ENCODE measurements around the gene SLC23A2. TPM values are rescaled to one million over a fixed set of nuclear protein-coding genes. Genes with fewer than 3 reads are reported as not detected.
"Not testable (repeated sequence)": the region's sequence is repeated elsewhere in the genome, so short reads cannot be mapped to it uniquely, and the experiment has no call there.

SLC23A2 gene
- total RNA-seq, 1 experiment from 2014 or later = 24.0 TPM

DNA sequence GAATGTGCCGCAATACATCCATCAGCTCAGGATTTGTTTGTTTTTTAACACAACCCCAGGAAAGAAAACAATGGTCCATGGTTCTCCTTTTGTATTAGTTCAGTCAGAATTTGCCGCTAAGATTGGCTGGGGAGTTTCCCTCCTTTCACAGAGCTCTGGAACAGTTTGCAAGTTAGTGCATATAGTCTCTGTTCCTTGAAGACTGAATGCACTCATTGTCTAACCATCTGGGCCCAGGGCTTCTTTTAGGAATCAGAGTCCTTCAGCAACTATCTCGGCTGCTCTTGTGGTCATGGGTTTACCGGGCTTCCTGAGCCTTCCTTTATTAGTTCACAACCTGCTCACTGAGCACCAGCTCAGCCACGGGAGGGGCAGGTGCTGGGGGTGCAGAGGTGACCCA, 121.3 kb downstream of the SLC23A2 start:
- Mint-ChIP-seq H3K27ac (ENCODE audit: low read depth, unreplicated experiment) (no peak overlapping the region), H3K36me3 (ENCODE audit: insufficient read depth, unreplicated experiment) (peaks cover 34% of the 10 kb centered on the region), H3K4me1 (ENCODE audit: insufficient read depth, unreplicated experiment) (no peaks in the 10 kb centered on the region), H3K4me3 (ENCODE audit: unreplicated experiment) (no peak overlapping the region), H3K27me3 (ENCODE audit: insufficient read depth, unreplicated experiment) (no peaks in the 10 kb centered on the region), H3K9me3 (ENCODE audit: unreplicated experiment) (no peaks in the 10 kb centered on the region)
- DNase-seq (ENCODE audit: unreplicated experiment) = no peak
- ChIA-PET POLR2A (no interaction called here), CTCF (interaction anchor here (0.6 to 1.3 kb wide), 3 partner anchors 11 to 56 kb away, joined by 3 to 5 read pairs (median 4); no protein-coding TSS in a partner anchor)
- TF ChIP-seq, protein P1, sequence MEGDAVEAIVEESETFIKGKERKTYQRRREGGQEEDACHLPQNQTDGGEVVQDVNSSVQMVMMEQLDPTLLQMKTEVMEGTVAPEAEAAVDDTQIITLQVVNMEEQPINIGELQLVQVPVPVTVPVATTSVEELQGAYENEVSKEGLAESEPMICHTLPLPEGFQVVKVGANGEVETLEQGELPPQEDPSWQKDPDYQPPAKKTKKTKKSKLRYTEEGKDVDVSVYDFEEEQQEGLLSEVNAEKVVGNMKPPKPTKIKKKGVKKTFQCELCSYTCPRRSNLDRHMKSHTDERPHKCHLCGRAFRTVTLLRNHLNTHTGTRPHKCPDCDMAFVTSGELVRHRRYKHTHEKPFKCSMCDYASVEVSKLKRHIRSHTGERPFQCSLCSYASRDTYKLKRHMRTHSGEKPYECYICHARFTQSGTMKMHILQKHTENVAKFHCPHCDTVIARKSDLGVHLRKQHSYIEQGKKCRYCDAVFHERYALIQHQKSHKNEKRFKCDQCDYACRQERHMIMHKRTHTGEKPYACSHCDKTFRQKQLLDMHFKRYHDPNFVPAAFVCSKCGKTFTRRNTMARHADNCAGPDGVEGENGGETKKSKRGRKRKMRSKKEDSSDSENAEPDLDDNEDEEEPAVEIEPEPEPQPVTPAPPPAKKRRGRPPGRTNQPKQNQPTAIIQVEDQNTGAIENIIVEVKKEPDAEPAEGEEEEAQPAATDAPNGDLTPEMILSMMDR (IDR thresholded peaks at IDR 0.05; ENCODE audit: unreplicated experiment) = no peak
- intact Hi-C loops (cut with micrococcal nuclease) = no loop called here
- no TSS peak for BruUV-seq (replicated peaks)

DNA sequence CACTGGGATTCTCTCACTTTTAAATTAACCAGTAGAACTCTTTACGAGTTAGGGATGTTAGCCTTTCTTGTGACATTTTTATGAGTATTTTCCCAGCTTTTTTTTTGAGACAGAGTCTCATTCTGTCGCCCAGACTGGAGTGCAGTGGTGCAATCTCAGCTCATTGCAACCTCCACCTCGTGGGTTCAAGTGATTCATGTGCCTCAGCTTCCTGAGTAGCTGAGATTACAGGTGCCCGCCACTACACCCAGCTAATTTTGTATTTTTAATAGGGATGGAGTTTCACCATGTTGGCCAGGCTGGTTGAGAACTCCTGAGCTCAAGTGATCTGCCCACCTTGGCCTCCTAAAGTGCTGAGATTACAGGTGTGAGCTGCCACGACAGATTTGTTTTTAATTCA, 123.2 kb downstream of the SLC23A2 start:
- BruUV-seq (replicated peaks); H3K27me3 Mint-ChIP-seq (ENCODE audit: insufficient read depth, unreplicated experiment); H3K9me3 Mint-ChIP-seq (ENCODE audit: unreplicated experiment); H3K27ac Mint-ChIP-seq (ENCODE audit: low read depth, unreplicated experiment); POLR2A ChIA-PET; DNase-seq (ENCODE audit: unreplicated experiment); intact Hi-C loops (cut with micrococcal nuclease); H3K4me1 Mint-ChIP-seq (ENCODE audit: insufficient read depth, unreplicated experiment); H3K4me3 Mint-ChIP-seq (ENCODE audit: unreplicated experiment): not testable (repeated sequence)
- H3K36me3 Mint-ChIP-seq (ENCODE audit: insufficient read depth, unreplicated experiment) = peaks cover 30% of the 10 kb centered on the region
- CTCF ChIA-PET = interaction anchor here (0.5 to 1.3 kb wide), 4 partner anchors 8 to 119 kb away, joined by 3 read pairs; no protein-coding TSS in a partner anchor

DNA sequence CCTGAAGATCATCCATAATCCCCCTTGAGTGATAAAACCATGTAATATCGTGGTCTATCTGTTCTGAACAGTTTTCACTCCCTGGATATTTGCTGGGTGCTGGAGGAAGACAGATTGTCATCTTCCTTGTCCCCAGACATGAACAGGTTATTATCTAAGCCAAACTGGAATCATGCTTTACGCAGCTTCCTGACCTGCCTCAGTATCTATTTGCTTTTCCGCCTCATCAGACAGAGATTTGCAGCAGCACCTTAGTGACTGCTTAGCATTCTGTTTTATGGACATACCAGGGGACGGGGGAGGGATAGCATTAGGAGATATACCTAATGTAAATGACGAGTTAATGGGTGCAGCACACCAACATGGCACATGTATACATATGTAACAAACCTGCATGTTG, 124.6 kb downstream of the SLC23A2 start:
- intact Hi-C loops (cut with micrococcal nuclease) = no loop called here
- TF ChIP-seq, protein P1 (IDR thresholded peaks at IDR 0.05; ENCODE audit: unreplicated experiment) = no peak
- H3K27me3 Mint-ChIP-seq (ENCODE audit: insufficient read depth, unreplicated experiment) = no peaks in the 10 kb centered on the region
- no TSS peak for BruUV-seq (replicated peaks)
- H3K4me3 Mint-ChIP-seq (ENCODE audit: unreplicated experiment) = no peak overlapping the region
- no peak overlapping the region for H3K27ac Mint-ChIP-seq (ENCODE audit: low read depth, unreplicated experiment)
- no peak for DNase-seq (ENCODE audit: unreplicated experiment)
- H3K36me3 Mint-ChIP-seq (ENCODE audit: insufficient read depth, unreplicated experiment) = peaks cover 37% of the 10 kb centered on the region
- ChIA-PET CTCF (interaction anchor here (0.5 to 1.3 kb wide), 2 partner anchors 10 to 404 kb away, joined by 3 read pairs; no protein-coding TSS in a partner anchor), POLR2A (interaction anchor here (1.0 to 1.3 kb wide), 2 partner anchors 10 to 41 kb away, joined by 3 read pairs; no protein-coding TSS in a partner anchor)
- H3K4me1 Mint-ChIP-seq (ENCODE audit: insufficient read depth, unreplicated experiment) = no peaks in the 10 kb centered on the region
- no peaks in the 10 kb centered on the region for H3K9me3 Mint-ChIP-seq (ENCODE audit: unreplicated experiment)

DNA sequence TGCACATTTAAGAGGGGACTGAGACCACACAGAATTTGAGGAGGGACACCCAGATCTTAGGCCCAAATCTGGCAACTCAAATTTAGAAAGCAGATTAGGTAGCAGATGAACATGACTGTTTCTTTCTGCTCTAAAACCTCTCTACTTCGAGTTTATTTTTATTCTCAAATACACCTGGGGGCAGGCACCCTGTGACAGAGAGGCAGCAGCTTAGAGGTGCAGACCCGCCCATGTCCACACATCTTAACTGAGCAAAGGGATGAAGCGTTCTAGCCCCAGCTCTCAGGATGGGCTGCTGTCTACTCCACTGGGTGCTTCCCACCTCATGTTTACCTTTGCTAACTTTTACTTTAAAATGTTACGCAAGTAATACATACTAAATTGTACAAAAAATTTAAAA, 125.0 kb downstream of the SLC23A2 start:
- Mint-ChIP-seq H3K9me3 (ENCODE audit: unreplicated experiment) (no peaks in the 10 kb centered on the region), H3K36me3 (ENCODE audit: insufficient read depth, unreplicated experiment) (peaks cover 40% of the 10 kb centered on the region), H3K27ac (ENCODE audit: low read depth, unreplicated experiment) (no peak overlapping the region), H3K4me1 (ENCODE audit: insufficient read depth, unreplicated experiment) (no peaks in the 10 kb centered on the region), H3K4me3 (ENCODE audit: unreplicated experiment) (no peak overlapping the region), H3K27me3 (ENCODE audit: insufficient read depth, unreplicated experiment) (no peaks in the 10 kb centered on the region)
- TF ChIP-seq, protein P1 (IDR thresholded peaks at IDR 0.05; ENCODE audit: unreplicated experiment) = no peak
- no peak for DNase-seq (ENCODE audit: unreplicated experiment)
- no TSS peak for BruUV-seq (replicated peaks)
- ChIA-PET POLR2A (interaction anchor here (1.0 kb wide), 1 partner anchor 41 kb away, joined by 3 read pairs; no protein-coding TSS in a partner anchor), CTCF (interaction anchor here (0.9 kb wide), 1 partner anchor 10 kb away, joined by 3 read pairs; no protein-coding TSS in a partner anchor)
- intact Hi-C loops (cut with micrococcal nuclease) = no loop called here

Measured in MCF 10A (cell line).